NCI-H69 (cell line): ENCODE data around the gene LRRC10.
"Not testable (repeated sequence)": the region's sequence is repeated elsewhere in the genome, so short reads cannot be mapped to it uniquely, and the experiment has no call there.

Experiments
- DNase-seq: peaks from one replicate; lab custom pipeline; 2025; lab: John Stamatoyannopoulos, UW

Gene LRRC10

DNA sequence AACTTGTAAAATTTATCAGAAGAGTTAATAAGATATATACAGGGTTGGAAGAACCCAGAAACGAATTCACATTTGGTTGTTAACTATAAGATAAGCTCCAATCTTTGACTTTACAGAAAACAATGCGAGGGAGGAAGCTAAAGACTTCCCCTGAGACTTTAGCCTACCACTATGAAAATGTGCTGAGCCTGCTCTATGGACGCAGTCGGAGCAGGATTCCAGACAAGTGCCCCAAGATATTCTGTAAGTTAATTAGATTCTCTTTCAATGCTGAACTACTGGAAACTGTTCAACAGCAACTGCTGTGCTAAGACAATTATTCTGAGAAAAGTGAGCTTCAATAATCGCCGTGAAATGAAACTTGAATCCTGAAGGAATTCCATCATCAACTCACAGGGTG is 8.3 kb upstream of the LRRC10 start:
- no peak for DNase-seq

GRCh38 chr12:69616025-69616424 is 5.3 kb upstream of the LRRC10 start:
- no peak for DNase-seq

DNA sequence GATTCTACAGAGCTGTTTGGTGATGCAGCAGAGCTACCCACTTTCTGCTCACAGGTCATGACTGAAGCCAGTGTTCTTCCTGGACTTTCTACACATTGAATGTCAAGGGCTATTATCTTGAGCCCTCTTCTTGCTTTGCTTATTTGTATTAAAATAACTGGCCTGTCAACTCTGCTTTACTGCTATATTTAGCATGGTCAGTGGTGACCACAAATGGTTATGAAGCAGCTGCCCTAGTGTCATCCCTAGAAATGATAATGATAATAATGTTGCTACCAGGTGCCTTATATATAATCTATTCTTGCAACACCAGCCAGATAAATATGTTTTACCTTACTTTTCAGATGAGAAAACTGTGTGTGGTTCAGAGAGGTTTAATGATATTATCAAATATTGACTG is 2.6 kb upstream of the LRRC10 start:
- DNase-seq: no peak

DNA sequence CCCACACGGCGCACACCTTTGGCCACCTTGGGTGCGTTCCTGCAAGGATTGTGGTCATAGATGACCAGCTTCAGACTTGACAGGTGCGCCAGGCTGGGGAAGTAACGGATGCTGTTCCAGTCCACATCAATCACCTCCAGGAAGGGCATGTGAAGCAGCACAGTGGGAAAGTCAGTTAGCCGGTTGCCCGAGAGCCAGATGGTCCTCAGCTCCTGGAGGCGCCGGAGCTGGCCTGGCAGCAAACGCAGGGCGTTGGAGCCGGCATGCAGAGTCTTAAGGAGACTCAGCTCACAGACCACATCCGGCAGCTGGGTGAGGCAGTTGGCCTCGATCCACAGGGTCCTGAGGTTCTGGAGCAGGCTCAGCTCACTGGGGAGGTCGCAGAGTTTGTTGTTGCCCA is 581 bp downstream of the LRRC10 start:
- DNase-seq: no peak

DNA sequence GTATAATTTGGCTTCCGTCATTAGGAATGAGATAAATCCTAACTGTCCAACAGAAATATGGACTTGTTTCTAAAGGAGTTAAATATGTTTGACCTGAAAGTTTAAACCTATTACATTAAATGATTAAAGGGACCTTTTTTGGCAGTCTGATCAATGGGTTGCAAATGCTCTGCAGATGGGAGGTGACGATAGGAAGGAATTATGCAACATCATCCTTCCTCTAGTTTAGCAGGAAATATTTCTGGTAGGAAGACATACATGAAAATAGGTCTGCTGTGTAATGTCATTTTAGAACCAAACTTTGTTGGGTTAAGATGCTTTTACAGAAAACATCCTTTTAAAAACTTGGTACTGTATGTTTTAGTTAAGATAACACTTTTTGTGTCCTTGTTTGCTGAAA is 2.6 kb downstream of the LRRC10 start:
- DNase-seq: no peak

DNA sequence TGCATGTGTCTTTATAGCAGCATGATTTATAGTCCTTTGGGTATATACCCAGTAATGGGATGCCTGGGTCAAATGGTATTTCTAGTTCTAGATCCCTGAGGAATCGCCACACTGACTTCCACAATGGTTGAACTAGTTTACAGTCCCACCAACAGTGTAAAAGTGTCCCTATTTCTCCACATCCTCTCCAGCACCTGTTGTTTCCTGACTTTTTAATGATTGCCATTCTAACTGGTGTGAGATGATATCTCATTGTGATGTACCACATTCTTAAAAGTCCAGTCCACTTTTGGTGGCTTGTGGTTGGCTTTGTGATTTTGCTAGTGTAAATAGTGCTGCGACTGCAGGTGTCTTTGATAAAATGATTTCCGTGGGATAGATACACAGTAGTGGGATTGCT is 6.4 kb downstream of the LRRC10 start:
- DNase-seq: not testable (repeated sequence)

GRCh38 chr12:69603556-69603955 is 7.2 kb downstream of the LRRC10 start:
- not testable (repeated sequence) for DNase-seq

DNA sequence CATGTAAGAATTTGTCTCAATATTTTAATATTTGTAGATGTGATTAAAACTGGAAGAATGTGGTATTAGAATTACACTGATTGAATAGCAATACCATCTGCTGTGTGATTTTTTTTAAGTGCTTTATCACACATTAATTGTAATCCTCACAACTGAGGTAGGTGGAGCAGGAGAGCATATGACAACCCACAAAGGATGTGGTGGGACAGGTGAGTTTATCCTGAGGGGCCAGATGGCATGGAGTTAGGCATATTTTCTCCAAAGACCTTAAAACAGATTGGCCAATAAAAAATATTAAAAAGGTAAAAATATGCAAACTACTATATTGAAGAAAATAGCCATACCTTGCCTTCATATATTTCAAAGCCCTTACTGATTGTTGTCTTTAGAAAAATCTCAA is 7.8 kb downstream of the LRRC10 start:
- no peak for DNase-seq

DNA sequence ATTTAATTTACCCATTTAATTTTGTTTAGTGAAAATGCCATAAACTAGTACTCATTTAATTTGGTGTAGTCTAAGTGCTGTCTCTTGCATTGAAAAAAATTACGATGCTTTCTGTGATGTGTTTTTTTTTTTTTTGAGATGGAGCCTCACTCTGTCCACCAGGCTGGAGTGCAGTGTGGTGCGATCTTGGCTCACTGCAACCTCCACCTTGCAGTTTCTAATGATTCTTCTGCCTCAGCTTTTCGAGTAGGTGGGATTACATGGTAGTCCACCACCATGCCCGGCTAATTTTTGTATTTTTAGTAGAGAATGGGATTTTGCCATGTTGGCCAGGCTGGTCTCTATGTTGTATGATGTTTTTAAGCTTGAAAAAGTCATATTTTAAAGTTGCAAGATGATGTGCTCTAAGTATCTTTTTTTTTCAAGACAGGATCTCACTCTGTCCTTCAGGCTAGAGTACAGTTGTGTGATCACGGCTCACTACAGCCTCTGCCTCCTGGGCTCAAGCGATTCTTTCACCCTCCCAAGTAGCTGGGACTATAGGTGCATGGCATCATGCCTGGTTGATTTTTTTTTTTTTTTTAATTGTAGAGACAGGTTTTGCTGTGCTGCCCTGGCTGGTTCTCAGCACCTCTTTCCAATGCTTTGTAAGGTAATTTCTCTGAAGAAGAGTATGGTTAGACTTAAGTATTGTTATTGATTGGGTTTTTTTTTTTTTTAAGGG is 8.6 kb downstream of the LRRC10 start:
- no peak for DNase-seq

GRCh38 chr12:69600804-69601203 is 9.9 kb downstream of the LRRC10 start:
- no peak for DNase-seq

GRCh38 chr12:69598174-69598753 is 12.4 kb downstream of the LRRC10 start:
- DNase-seq: no peak

GRCh38 chr12:69595689-69596088 is 15.0 kb downstream of the LRRC10 start:
- no peak for DNase-seq

DNA sequence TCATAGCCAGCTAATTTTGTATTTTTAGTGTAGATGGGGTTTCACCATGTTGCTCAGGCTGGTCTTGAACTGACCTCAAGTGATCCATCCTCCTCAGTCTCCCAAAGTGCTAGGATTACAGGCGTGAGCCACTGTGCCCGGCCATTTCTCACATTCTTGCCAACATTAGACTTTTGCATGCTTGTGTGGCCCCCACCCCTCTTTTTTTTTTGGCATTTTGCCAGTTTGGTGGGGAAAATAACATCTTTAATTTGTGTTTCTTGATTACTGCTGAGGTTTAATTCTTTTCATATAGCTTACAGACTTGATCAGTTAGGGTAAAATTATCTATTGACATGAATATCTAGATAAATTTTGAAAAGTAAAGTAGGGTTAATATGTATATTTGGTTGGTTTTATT is 21.6 kb downstream of the LRRC10 start:
- no peak for DNase-seq

DNA sequence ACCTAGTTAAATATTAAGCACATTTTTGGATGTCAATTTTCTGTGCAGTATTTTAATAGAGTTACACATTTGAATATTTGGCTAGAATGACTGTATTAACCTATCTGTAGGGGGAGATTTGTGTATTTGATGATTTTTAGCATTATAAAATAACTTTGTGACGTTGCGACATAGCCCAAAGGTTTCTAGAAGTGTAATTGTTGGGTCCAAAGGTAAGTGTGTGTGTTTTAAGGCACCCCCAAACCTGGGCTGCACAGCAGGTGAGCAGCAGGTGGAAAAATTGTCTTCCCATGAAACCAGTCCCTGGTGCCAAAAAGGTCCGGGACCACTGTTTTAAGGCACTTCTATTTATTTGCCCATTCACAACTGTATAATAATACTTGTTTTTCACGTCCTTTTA is 22.2 kb downstream of the LRRC10 start:
- DNase-seq: no peak

GRCh38 chr12:69585189-69586062 is 25.3 kb downstream of the LRRC10 start, which contains the start of gene CCT2:
TSS of gene CCT2 (plus strand) at chr12:69585459. CDS start at chr12:69585522, 63 bp downstream.
- peak; percentile 95 for DNase-seq

- DNase-seq: peak; percentile 36
Measured at GRCh38 chr12:69583203-69583602, 27.5 kb downstream of the LRRC10 start.

DNA sequence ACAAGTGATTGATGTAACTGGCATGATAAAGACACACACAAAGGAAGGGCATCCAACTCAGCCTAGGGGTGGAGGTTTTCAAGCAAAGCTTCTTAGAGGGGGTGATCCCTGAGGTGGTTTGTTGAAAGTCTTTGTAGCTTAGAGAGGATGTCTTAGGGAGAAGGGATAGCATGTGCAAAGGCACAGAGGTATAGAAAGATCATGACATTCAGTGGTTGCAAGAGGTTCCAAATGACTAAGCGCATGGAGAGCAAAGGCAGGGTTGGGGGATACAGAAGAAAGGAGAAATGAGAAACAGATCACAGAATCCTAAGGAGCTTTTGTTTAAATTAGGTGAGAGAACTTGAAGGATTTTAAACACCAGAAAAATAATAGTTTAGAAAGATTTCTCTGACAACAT is 30.6 kb downstream of the LRRC10 start:
- DNase-seq: no peak

DNA sequence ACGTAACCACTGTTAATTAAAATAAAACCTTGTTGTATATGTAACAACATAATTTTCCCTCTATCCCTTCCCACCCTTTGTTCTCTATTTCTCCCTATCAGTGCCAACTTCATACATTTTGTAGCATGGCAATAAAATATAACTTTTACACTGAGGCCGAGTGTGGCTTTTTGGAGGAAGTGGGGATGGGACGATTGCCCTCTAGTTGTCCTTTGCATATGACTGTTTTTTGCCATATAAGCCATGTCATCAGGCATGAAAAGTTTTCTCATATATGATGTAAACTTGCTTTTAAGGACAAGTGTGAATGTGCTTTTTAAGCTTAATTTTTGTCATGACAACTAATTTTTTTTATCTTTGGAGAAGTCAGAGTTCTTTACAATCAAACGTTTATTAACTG is 31.7 kb downstream of the LRRC10 start:
- DNase-seq: no peak

DNA sequence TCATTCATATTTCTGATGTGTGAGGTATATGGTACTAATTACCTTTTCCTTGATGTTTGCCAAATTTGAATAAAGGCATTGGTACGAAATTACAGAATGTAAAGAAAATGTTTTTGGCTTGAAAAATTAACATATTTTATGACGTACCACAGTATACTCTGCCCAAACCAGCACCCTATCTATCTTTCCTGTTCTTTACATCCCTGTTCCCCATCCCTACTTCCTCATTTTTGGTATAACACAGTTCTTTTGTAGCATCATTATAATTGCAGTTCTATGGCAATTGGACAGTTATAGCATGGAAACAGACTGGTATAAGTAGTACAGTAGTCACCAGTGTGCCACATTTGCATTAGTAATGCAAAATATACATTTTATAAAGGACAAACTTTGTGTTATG is 32.4 kb downstream of the LRRC10 start:
- no peak for DNase-seq

DNA sequence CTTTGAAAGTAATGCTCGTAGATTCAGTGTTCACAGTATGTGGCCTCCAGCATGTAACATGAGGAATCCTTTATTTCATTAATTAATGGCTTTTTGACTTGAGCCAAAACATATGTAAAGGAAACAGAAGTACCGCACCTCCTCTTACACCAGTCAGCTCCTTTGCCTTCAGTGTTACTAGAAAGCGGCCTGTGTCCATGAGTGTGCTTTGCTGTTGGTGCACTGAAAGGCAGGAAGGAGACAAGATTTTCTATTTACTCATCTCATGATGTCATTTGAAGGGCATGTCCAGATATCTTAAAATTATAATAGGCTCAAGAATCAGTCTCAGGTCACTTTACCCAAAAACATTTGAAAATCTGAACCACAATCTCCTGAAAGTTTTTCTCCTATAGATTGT is 35.4 kb downstream of the LRRC10 start:
- no peak for DNase-seq

DNA sequence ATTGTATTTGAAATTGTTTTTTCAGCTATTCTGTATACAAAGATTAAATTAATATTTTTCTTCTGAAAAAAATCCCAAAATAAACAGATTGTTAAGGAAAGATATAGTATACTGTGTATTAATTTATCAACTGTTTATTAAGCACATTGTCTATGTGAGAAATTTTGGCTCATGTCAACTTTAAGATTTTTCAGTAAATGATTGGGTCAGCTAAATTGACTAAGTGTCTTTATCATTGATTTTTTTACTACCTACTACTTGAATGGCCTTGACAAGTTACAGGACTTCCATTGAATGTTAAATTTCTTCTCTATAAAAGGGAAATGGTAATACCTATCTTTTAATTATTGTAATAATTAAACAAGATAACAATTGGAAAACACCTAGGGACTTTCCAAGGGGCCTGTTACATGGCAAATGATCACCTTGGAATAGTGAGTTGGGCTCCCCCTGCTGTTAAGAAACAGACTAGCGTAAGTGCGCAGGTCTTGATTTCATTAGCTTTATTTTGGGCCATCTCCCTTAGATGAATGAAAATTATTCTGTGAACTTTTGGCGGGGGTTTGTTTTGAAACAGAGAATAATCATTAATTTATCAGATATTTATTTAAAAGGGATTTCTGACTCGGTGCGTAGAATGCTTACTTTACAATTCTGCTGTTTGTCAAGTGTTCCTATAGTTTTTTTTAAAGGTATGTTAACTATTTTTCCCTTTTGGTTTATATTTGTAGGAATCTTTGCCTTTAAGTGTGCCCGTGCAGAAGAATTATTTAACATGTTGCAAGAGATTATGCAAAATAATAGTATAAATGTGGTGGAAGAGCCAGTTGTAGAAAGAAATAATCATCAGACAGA is 39.9 kb downstream of the LRRC10 start:
- DNase-seq: peak; percentile 66

GRCh38 chr12:69570000-69570516 is 40.6 kb downstream of the LRRC10 start:
- DNase-seq: no peak
